HepG2 (cell line): Measurements from ENCODE around the gene SPHK1. TPM values are rescaled to one million over a fixed set of nuclear protein-coding genes. Genes with fewer than 3 reads are reported as not detected.

Experiments
- ATAC-seq: fragments of 200-7000 bp; cut with Tn5 transposase; 3 replicates; pipeline ENCODE4 v1.9.1; 2020; ENCODE audit warnings: mild to moderate bottlenecking, moderate library complexity
- BruUV-seq: library from RNA; stranded (reverse); fragments of 400-500 nt; replicated peaks from 2 replicates; lab custom pipeline; 2021; lab: Mats Ljungman, UMichigan
- CTCF ChIA-PET: fragments of 300-600 bp; formaldehyde crosslinking; extraction: SDS; loops from one replicate; lab custom pipeline; 2021; ENCODE audit warnings: low total read pairs, inconsistent platforms, low intra/inter-chr PET ratio; lab: Yijun Ruan, JAX
- POLR2A ChIA-PET: fragments of 350-600 bp; sonication (Branson Sonifier 250); formaldehyde crosslinking; loops from one replicate; lab custom pipeline; 2020; ENCODE audit warnings: antibody characterized with exemption, inconsistent platforms; lab: Yijun Ruan, JAX
- DNase-seq: peaks from one replicate; pipeline ENCODE4 v3.0.0-alpha.2; 2015; ENCODE audit warnings: low spot score
- FAIRE-seq: peaks from 3 replicates; lab custom pipeline; 2011; peaks lifted over from hg19 to GRCh38; lab: Jason Lieb, UNC
- H2AFZ ChIP-seq: one replicate; pipeline ENCODE4 v1.6.1; 2011; ENCODE audit warnings: low read length, inconsistent platforms
- H3K27ac ChIP-seq: fragments of 300-600 bp; 3 replicates; pipeline ENCODE4 v1.8.0; 2011; ENCODE audit warnings: mixed run types, mild to moderate bottlenecking, mixed read lengths, low read length, inconsistent platforms; ENCODE audit not compliant: insufficient read depth; ENCODE audit errors: extremely low read length
- H3K27me3 ChIP-seq, 2 experiments: fragments of 200-600 bp in 1 of 2; 2 replicates in 1 of 2; 3 replicates in 1 of 2; pipeline versions ENCODE4 v1.6.0 to v1.8.0; 2011; ENCODE audit warnings: low read length in 2 of 2, mild to moderate bottlenecking in 2 of 2, moderate library complexity in 2 of 2, inconsistent platforms in 1 of 2; ENCODE audit not compliant: insufficient read depth in 2 of 2, control insufficient read depth in 1 of 2
- H3K36me3 ChIP-seq, 2 experiments: fragments of 200-600 bp in 1 of 2; replicated peaks in 1 of 2; 2 replicates in 1 of 2; 3 replicates in 1 of 2; pipeline versions ENCODE4 v1.5.1 to v1.8.0; 2011; ENCODE audit warnings: low read length in 2 of 2, inconsistent platforms in 1 of 2; ENCODE audit not compliant: insufficient read depth in 2 of 2, control insufficient read depth in 1 of 2
- H3K4me1 ChIP-seq: 2 replicates; pipeline ENCODE4 v1.5.1; 2012; ENCODE audit warnings: low read length, inconsistent platforms; ENCODE audit not compliant: insufficient read depth
- H3K4me2 ChIP-seq: 2 replicates; pipeline ENCODE4 v1.6.0; 2011; ENCODE audit warnings: low read depth, low read length, inconsistent platforms
- H3K4me3 ChIP-seq, 3 experiments: fragments of 200-600 bp in 1 of 3; sonication (generic), shearing (Covaris generic) in 1 of 3; replicated peaks in 1 of 3; 2 replicates each; pipeline ENCODE4 v1.5.1; 2011 to 2016; ENCODE audit warnings: low read length in 3 of 3, inconsistent platforms in 2 of 3, low read depth in 2 of 3, mild to moderate bottlenecking in 2 of 3, control low read depth in 1 of 3, mixed read lengths in 1 of 3; ENCODE audit not compliant: insufficient read depth in 1 of 3
- H3K79me2 ChIP-seq: one replicate; pipeline ENCODE4 v1.6.1; 2011; ENCODE audit warnings: low read length, inconsistent platforms; ENCODE audit not compliant: insufficient read depth
- H3K9ac ChIP-seq: 2 replicates; pipeline ENCODE4 v1.6.0; 2011; ENCODE audit warnings: mild to moderate bottlenecking, low read depth, low read length, inconsistent platforms; ENCODE audit not compliant: insufficient read depth
- H3K9me3 ChIP-seq: 2 replicates; pipeline ENCODE4 v1.5.1; 2012; ENCODE audit warnings: mild to moderate bottlenecking, low read length
- H4K20me1 ChIP-seq: 2 replicates; pipeline ENCODE4 v1.6.0; 2011; ENCODE audit warnings: inconsistent platforms, mild to moderate bottlenecking, low read length, moderate library complexity; ENCODE audit not compliant: insufficient read depth
- ARID2 ChIP-seq: sonication (generic); formaldehyde crosslinking; IDR thresholded peaks from 2 replicates; pipeline ENCODE4 v1.8.1; 2022; ENCODE audit warnings: mild to moderate bottlenecking, missing genetic modification reagents, borderline replicate concordance
- NFATC3 ChIP-seq: sonication (generic); formaldehyde crosslinking; IDR thresholded peaks from 2 replicates; pipeline ENCODE4 v1.5.1; 2020; ENCODE audit warnings: mild to moderate bottlenecking, missing genetic modification reagents
- PAX8 ChIP-seq: sonication (generic); formaldehyde crosslinking; IDR thresholded peaks from 2 replicates; pipeline ENCODE4 v1.8.0; 2022; ENCODE audit warnings: mild to moderate bottlenecking, missing genetic modification reagents, borderline replicate concordance
- SMARCC2 ChIP-seq: fragments of 450-650 bp; IDR thresholded peaks from 2 replicates; pipeline ENCODE4 v1.6.1; 2017; ENCODE audit warnings: antibody characterized with exemption, mild to moderate bottlenecking
- XRCC5 ChIP-seq: fragments of 200-400 bp; formaldehyde crosslinking; optimal IDR thresholded peaks from 2 replicates; pipeline ENCODE3; 2017; ENCODE audit warnings: mild to moderate bottlenecking, low read length
- ZNF451 ChIP-seq: sonication (generic); formaldehyde crosslinking; IDR thresholded peaks from 2 replicates; pipeline ENCODE4 v1.5.0; 2020; ENCODE audit warnings: mild to moderate bottlenecking, missing genetic modification reagents
- ZNF629 ChIP-seq: sonication (generic); formaldehyde crosslinking; conservative IDR thresholded peaks from 2 replicates; pipeline ENCODE4 v1.5.0; 2020; ENCODE audit warnings: missing genetic modification reagents
- ZNF713 ChIP-seq: sonication (generic); formaldehyde crosslinking; IDR thresholded peaks from 2 replicates; pipeline ENCODE4 v1.4.0; 2020; ENCODE audit warnings: mild to moderate bottlenecking, missing genetic modification reagents
- ZNF720 ChIP-seq: sonication (generic); formaldehyde crosslinking; IDR thresholded peaks from 2 replicates; pipeline ENCODE4 v1.4.0; 2020; ENCODE audit warnings: missing genetic modification reagents
- ZNF841 ChIP-seq: sonication (generic); formaldehyde crosslinking; IDR thresholded peaks from 2 replicates; pipeline ENCODE4 v1.8.1; 2023; ENCODE audit warnings: missing genetic modification reagents, borderline replicate concordance
- WGBS: methylation state at CpG from one replicate; pipeline ENCODE4 v1.1.6; 2017; ENCODE audit warnings: low lambda C conversion rate; 5-methylcytosine and 5-hydroxymethylcytosine counted together
- in situ Hi-C: cut with HindIII; loops from 2 replicates; pipeline ENCODE4 v1.10.0; 2017; ENCODE audit warnings: low pct_unique_long_range_greater_than_20kb; ENCODE audit not compliant: extremely low pct_ligation_motif_present
- intact Hi-C: fragments of 100-400 bp; cut with micrococcal nuclease; formaldehyde crosslinking; loops from one replicate; pipeline ENCODE4 v1.10.0; 2022; ENCODE audit not compliant: unreplicated experiment
- polyA plus RNA-seq, 8 experiments: library from polyadenylated mRNA; depleted of rRNA in 3 of 8; stranded (reverse) in 7 of 8; unstranded in 1 of 8; fragments of >200 nt; fragmentation: Illumina TruSeq in 4 of 8; extraction: Trizol in 4 of 8; gene quantifications; 2 replicates each; pipeline versions ENCODE4 v1.2.1 to v1.2.3, GENCODE V29; 2011 to 2016; ENCODE audit warnings: low read depth in 4 of 8, missing spikeins in 1 of 8, mixed read lengths in 1 of 8; ENCODE audit not compliant: insufficient read depth in 1 of 8
- total RNA-seq, 5 experiments: library from RNA; depleted of rRNA; stranded (reverse); fragments of >200 nt; fragmentation: Illumina TruSeq; extraction: Trizol; gene quantifications; 2 replicates each; pipeline ENCODE4 v1.2.3, GENCODE V29; 2016; ENCODE audit warnings: low read depth in 1 of 5
- TF ChIP-seq, protein P1 (sequence below): sonication (generic); formaldehyde crosslinking; IDR thresholded peaks from 2 replicates; pipeline ENCODE4 v1.4.0; 2020; ENCODE audit warnings: missing genetic modification reagents, borderline replicate concordance
- TF ChIP-seq, protein P2 (sequence below): sonication (generic); formaldehyde crosslinking; IDR thresholded peaks from 2 replicates; pipeline ENCODE4 v1.5.0; 2020; ENCODE audit warnings: missing genetic modification reagents
- TF ChIP-seq, protein P3 (sequence below): sonication (generic); formaldehyde crosslinking; IDR thresholded peaks from 2 replicates; pipeline ENCODE4 v1.5.1; 2020; ENCODE audit warnings: mild to moderate bottlenecking, moderate library complexity, missing genetic modification reagents

SPHK1 gene
- total and polyA plus RNA-seq, 2 of the 13 experiments (the other 11 are each of a cell fraction or from before 2014, with no cell fraction given), result 129 to 160 TPM

DNA sequence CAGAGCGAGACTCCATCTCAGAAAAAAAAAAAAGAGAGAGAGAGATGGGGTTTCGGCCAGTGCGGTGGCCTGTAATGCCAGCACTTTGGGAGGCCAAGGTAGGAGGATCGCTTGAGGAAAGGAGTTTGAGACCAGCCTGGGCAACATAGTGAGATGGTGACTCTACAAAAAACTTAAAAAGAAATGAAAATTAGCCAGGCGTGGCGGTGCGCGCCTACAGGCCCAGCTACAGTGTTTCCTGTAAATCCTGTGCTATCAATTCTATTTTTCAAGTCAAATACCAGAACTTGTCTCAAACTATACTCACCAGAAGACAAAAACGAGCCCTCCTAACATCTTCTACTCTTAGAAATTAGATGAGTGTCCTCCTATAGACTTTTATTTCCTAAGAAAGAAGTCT lies 49.3 kb downstream of the SPHK1 start (continued):
- TF ChIP-seq ZNF720 (CRISPR knock-in tag) (no peak), ARID2 (CRISPR knock-in tag) (no peak), PAX8 (CRISPR knock-in tag) (no peak), SMARCC2 (no peak), ZNF841 (no peak), ZNF451 (CRISPR knock-in tag) (no peak), NFATC3 (CRISPR knock-in tag) (no peak)

DNA sequence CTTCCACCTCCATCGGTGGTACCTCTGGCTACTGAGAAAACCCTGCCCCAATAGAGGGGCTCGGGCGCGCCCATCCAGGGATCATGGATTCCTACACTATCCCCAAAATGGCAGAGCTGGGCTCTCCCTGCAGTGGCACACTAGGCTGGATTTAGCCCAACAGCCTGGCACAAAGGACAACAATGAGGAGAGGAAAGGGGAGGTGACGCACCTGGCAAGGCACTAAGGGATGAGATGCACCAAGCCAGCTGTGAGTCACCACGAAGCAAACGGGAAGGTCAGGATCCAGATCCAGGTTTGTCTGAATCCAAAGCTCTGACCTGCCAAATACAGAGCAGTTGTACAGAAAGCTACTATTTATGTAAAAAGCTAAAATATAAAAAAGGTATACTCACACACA lies 50.5 kb downstream of the SPHK1 start:
- H3K4me1 ChIP-seq, result peaks cover 35% of the 10 kb centered on the region
- H3K9me3 ChIP-seq, result no peaks in the 10 kb centered on the region
- no peak overlapping the region for H3K4me2 ChIP-seq
- H3K27me3 ChIP-seq, result no peaks in the 10 kb centered on the region
- intact Hi-C loops, result no loop called here
- H3K4me3 ChIP-seq, result no peak overlapping the region
- 92% methylated on average over 7 of the region's 7 CpGs for WGBS
- peaks cover 54% of the 10 kb centered on the region for H4K20me1 ChIP-seq
- ATAC-seq, result no peak
- peaks cover 4 to 14% of the 10 kb centered on the region in 2 experiments; a peak in 3 of 5 replicates for H3K36me3 ChIP-seq
- POLR2A ChIA-PET, result no interaction called here
- no peak for DNase-seq
- H3K27ac ChIP-seq, result no peak overlapping the region
- H3K79me2 ChIP-seq, result peaks cover 90% of the 10 kb centered on the region
- no TSS peak for BruUV-seq
- no peak overlapping the region for H2AFZ ChIP-seq
- in situ Hi-C loops, result no loop called here
- CTCF ChIA-PET, result no interaction called here
- no peak for FAIRE-seq
- no peak overlapping the region for H3K9ac ChIP-seq
- TF ChIP-seq, protein P1, sequence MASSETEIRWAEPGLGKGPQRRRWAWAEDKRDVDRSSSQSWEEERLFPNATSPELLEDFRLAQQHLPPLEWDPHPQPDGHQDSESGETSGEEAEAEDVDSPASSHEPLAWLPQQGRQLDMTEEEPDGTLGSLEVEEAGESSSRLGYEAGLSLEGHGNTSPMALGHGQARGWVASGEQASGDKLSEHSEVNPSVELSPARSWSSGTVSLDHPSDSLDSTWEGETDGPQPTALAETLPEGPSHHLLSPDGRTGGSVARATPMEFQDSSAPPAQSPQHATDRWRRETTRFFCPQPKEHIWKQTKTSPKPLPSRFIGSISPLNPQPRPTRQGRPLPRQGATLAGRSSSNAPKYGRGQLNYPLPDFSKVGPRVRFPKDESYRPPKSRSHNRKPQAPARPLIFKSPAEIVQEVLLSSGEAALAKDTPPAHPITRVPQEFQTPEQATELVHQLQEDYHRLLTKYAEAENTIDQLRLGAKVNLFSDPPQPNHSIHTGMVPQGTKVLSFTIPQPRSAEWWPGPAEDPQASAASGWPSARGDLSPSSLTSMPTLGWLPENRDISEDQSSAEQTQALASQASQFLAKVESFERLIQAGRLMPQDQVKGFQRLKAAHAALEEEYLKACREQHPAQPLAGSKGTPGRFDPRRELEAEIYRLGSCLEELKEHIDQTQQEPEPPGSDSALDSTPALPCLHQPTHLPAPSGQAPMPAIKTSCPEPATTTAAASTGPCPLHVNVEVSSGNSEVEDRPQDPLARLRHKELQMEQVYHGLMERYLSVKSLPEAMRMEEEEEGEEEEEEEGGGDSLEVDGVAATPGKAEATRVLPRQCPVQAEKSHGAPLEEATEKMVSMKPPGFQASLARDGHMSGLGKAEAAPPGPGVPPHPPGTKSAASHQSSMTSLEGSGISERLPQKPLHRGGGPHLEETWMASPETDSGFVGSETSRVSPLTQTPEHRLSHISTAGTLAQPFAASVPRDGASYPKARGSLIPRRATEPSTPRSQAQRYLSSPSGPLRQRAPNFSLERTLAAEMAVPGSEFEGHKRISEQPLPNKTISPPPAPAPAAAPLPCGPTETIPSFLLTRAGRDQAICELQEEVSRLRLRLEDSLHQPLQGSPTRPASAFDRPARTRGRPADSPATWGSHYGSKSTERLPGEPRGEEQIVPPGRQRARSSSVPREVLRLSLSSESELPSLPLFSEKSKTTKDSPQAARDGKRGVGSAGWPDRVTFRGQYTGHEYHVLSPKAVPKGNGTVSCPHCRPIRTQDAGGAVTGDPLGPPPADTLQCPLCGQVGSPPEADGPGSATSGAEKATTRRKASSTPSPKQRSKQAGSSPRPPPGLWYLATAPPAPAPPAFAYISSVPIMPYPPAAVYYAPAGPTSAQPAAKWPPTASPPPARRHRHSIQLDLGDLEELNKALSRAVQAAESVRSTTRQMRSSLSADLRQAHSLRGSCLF, result no peak
- TF ChIP-seq, protein P2, sequence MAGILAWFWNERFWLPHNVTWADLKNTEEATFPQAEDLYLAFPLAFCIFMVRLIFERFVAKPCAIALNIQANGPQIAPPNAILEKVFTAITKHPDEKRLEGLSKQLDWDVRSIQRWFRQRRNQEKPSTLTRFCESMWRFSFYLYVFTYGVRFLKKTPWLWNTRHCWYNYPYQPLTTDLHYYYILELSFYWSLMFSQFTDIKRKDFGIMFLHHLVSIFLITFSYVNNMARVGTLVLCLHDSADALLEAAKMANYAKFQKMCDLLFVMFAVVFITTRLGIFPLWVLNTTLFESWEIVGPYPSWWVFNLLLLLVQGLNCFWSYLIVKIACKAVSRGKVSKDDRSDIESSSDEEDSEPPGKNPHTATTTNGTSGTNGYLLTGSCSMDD (CRISPR knock-in tag), result no peak
- TF ChIP-seq XRCC5 (no peak), ZNF629 (no peak), ZNF713 (CRISPR knock-in tag) (no peak)
- TF ChIP-seq, protein P3, sequence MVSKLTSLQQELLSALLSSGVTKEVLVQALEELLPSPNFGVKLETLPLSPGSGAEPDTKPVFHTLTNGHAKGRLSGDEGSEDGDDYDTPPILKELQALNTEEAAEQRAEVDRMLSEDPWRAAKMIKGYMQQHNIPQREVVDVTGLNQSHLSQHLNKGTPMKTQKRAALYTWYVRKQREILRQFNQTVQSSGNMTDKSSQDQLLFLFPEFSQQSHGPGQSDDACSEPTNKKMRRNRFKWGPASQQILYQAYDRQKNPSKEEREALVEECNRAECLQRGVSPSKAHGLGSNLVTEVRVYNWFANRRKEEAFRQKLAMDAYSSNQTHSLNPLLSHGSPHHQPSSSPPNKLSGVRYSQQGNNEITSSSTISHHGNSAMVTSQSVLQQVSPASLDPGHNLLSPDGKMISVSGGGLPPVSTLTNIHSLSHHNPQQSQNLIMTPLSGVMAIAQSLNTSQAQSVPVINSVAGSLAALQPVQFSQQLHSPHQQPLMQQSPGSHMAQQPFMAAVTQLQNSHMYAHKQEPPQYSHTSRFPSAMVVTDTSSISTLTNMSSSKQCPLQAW (CRISPR knock-in tag), result no peak
